Iris pigment epithelial cell (primary cell): Measurements from ENCODE around the gene KNL1.
A peak's percentile ranks its signal among the peaks of the same experiment; 100 is the strongest.
"Not testable (repeated sequence)": the region's sequence is repeated elsewhere in the genome, so short reads cannot be mapped to it uniquely, and the experiment has no call there.

Experiments
- DNase-seq: peaks from one replicate; pipeline ENCODE4 v3.0.0-alpha.2; 2011; ENCODE audit warnings: low read depth

KNL1 gene

DNA sequence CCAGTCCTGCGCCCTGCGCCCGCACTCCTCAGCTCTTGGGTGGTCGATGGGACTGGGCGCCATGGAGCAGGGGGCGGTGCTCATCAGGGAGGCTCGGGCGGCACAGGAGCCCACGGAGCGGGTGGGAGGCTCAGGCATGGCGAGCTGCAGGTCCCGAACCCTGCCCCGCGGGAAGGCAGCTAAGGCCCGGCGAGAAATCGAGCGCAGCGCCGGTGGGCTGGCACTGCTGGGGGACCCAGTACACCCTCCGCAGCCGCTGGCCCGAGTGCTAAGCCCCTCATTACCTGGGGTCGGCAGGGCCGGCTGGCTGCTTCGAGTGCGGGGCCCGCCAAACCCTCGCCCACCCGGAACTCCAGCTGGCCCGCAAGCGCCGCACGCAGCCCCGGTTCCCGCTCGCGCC lies 82.9 kb downstream of the KNL1 start:
- not testable (repeated sequence) for DNase-seq

DNA sequence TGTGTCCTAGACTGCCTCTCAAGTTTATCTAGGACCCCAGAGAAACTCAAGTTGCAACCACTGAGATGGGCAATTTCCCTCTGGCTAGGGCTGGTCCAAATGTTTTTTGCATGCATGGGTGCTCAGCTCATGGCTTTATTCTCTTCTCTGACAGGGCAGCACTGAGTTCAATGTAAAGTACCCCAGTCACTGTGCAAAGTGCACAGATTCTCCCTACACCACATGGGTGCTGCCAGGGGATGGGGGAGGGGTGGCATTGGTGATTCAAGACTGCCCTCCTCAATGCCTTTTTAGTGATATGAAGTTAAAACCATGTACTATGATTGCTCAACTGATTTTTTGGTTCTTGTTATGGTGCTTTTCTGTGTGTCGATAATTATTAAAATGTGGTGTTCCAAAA lies 86.1 kb downstream of the KNL1 start:
- no peak for DNase-seq

DNA sequence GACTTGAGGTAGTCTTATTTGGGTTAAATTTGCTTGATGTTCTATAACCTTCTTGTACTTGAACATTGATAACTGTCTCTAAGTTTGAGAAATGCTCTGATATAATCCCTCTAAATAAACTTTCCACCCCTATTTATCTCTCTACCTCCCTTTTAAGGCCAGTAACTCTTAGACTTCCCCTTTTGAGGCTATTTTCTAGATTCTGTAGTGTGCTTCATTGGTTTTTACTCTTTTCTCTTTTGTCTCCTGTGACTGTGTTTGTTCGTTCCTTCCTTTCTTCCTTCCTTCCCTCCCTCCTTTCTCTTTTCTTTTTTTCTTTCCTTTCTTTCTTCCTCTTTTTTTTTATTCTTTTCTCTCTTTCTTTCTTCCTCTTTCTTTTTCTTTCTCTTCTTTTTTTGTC lies 86.9 kb downstream of the KNL1 start:
- not testable (repeated sequence) for DNase-seq

DNA sequence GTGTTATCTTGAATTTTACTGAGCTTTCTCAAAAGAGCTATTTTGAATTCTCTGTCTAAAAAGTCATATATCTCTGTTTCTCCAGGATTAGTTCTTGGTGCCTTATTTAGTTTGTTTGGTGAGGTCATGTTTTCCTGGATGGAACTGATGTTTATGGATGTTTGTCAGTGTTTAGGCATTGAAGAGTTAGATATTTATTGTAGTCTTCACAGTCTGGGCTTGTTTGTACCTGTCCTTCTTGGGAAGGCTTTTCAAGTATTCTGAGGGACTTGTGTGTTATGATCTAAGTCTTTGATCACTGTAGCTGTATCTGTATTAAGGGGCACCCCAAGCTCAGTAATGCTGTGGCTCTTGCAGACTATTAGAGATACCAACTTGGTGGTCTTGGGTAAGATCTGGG lies 90.3 kb downstream of the KNL1 start:
- DNase-seq: no peak

DNA sequence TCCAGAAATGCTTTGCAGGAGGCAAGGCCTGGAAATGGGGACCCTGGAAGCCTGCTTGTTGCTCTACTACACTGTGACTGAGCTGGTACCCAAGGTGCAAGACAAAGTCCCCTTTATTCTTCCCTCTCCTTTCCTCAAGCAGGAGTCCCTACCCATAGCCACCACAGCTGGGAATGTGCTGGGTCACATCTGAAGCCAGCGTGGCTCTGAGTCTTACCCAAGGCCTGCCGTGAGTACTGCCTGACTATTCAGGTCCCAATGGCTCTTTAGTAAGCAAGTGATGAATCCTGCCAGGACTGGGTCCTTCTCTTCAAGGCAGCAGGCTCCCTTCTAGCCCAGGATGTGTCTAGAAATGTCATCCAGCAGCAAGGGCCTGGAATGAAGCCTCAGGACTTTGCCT lies 91.3 kb downstream of the KNL1 start:
- DNase-seq: no peak

DNA sequence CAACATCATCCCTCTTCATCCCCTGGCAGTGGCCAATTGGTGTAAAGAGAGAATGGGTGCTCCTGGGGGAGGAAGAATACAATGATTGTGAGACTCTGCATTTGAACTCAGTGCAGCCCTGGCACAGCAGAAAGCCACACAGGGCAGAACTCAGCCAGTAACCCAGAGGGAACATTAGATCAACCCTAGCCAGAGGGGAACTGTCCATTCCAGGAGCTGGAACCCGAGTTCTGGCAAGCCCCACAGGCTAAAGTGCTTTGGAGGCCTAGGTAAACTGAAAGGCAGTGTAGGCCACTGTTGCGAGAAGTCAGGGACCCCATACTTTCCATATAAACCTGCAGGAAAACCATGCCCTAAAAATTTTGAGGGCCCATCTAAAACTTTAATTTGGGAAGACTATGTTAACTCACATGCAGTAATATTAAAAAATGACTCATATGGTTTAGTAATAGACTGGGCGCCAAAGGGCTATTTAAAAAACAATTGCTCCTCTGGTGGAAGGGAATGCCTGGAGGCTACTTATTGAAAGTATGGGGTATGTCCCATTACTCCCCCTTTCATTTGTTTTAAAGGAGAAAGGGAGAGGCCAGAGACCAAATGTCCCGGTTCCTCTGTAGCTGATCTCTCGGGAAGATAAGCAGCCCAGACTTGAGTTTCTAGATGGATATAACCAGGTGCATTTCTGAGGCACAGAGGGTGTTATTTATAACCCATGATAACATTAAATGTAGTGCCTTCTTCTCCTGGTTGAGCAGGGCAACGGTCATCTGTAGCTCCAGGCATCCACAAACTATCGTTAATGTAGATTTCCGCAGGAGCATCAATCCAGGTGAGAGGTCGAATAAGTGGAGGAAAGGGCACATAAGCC lies 95.1 kb downstream of the KNL1 start:
- no peak for DNase-seq

DNA sequence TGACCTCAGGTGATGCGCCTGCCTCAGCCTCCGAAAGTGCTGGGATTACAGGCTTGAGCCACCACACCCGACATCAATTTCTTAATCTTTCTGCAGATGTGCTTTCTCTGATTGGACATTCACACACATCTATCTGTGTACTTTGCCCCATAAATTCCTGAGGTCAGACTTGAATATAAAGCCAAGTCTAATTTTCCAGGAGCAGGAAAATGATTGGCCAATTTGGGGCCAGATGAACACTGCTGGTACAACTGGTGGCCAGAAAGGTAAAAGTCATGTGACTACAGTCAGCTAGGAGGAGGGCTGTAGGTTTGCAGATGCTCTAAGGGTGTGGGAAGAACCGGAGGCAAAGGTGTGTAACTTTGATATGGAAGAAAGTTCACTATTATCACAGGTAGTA lies 97.7 kb downstream of the KNL1 start:
- peak; percentile 4 for DNase-seq

DNA sequence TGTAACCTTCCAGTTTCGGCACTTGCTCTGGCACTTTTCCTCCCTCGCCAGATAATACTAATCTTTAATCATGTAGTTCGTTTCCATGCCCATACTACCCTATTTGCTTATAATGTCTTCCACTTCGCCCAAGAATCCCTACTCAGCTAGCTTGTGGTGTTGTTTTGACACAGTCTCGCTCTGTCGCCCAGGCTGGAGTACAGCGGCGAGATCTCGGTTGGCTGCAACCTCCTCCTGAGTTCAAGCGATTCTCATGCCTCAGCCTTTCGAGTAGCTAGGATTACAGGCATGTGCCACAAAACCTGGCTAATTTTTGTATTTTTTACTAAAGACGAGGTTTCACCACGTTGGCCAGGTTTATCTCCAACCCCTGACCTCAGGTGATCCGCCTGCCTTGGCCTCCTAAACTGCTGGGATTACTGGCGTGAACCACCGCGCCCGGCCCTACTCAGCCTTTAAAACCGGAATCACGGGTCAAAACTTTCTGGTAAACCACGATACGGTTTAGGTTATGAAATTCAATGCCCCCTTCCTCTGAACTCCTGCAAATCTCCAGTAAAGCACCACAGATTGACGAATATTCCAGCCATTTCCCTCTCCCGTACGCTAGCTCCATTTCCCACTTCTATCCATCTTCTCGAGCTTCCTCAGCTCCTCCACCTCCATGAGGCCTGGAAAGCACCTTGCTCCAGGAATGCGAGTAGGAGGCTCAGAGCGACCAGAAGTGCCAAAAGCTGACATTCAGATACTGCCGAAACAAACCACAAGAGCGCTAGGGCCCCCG lies 100.0 kb downstream of the KNL1 start:
- peak; percentile 4 for DNase-seq

DNA sequence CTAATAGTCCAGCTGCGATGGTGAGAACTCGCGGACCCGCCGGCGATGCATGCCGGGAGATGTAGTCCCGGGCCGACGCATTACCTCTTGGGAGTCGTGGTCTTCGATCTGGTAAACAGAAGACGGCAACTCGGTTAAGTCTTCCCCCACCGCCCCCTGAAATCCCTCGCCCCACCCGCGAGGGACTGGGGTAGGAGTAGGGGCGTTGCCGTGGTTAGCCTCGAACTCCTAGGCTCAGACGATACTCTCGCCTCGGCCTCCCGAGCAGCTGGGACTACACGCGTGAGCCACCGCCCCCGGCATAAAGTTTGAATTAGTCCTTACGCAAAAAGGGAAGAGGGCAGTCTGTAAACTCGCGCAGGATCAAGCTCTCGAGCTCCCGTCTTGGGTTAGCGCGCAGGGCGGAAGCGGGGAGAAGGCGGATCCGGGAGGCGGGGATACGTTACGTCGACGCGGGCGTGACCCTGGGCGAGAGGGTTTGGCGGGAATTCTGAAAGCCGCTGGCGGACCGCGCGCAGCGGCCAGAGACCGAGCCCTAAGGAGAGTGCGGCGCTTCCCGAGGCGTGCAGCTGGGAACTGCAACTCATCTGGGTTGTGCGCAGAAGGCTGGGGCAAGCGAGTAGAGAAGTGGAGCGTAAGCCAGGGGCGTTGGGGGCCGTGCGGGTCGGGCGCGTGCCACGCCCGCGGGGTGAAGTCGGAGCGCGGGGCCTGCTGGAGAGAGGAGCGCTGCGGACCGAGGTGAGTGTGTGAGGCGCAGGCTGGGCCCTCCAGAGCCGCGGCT lies 100.8 kb downstream of the KNL1 start, which contains the start of gene RAD51:
TSS of gene RAD51 (plus strand) at position 487 of the 781 bp plus-strand sequence. CDS start 3,585 bp downstream, outside the sequence.
- peak; percentile 97 for DNase-seq

DNA sequence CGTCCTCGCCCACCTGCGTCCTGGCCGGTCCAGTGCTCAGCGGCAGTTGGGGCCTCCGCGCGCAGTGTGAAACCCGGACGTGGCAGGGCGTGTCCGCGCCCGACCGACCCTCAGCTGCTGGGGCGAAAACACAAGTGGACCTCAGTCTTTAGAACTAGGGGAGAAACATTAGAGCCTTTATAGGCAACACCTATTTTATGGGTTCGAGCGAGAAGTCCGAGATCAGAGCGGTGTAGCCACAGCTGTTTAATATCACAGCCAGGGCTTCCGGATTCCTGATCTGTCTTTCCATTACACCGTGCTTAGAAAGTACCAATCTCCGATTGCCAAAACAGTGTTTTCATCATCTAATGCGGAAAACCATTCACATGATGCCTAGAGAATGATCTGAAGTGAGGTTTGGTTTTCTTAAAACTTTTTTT lies 101.4 kb downstream of the KNL1 start:
- peak; percentile 24 for DNase-seq

DNA sequence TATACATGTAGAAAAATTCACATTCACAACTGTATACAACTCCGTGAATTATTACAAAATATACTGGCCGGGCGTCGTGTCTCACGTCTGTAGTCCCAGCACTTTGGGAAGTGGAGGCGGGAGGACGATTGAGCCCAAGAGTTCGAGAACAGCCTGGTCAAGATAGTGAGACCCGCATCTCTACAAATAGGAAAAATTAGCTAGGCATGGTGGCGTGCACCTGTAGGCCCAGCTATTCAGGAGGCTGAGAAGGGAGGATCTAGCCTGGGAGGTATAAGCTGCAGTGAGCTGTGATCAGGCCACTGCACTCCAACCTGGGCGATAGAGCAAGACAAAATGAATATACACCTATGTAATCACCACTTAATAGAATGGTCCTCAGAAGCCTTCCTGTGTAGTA lies 102.2 kb downstream of the KNL1 start:
- no peak for DNase-seq

DNA sequence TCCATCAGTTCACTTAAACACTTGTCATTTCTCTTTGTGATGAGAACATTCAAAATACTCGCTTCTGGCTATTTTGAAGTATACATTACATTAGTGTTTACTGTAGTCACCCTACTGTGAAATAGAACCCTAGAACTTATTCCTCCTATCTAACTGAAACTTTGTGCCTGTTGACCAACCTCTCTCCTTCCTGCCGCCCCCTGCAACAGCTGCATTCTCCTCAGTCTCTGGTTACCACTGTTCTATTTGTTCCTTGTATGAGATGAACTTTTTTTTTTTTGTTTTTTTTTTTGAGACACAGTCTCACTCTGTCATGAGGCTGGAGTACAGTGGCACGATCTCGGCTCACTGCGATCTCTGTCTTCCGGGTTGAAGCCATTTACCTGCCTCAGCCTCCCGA lies 103.9 kb downstream of the KNL1 start:
- no peak for DNase-seq

DNA sequence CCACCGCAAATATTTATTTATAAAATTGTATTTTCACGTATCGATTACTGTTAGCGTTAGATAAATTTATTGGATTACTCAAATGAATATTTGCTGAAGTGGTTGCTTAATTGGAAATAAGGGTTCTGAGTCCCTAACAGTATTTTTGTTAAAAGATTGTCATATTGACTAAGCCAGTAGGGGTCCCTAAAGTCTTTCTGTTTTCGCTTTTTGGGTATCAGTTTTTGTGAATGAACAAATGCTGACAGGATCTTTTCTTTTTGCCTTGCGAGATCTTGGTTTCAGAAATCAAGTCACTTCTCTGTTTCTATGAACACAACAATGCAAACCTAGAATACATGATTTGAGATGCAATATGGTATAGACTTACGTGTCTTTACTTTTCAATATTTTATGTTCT lies 108.0 kb downstream of the KNL1 start:
- peak; percentile 18 for DNase-seq

DNA sequence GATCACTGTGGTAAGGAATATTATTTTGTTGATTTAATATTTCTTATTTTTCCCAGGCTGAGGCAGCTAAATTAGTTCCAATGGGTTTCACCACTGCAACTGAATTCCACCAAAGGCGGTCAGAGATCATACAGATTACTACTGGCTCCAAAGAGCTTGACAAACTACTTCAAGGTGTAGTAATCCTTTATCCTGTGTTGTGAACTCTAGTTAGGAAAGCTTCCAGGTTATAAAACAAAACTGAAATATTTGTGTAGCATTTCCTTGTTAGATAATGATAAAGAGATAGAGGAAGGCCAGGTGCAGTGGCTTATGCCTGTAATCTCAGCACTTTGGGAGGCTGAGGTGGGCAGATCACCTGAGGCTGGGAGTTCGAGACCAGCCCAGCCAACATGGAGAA lies 112.1 kb downstream of the KNL1 start:
- no peak for DNase-seq
